Lower lobe of right lung (tissue), 2 donors: ENCODE data around the gene FCER1G. TPM values are rescaled to one million over a fixed set of nuclear protein-coding genes. Genes with fewer than 3 reads are reported as not detected.

ENCODE experiments used
- ATAC-seq, 2 donors: fragments of 200-7000 bp; cut with Tn5 transposase; one replicate each; pipeline ENCODE4 v1.9.1; 2020 to 2022; ENCODE audit warnings: mild to moderate bottlenecking in 2 of 2, moderate library complexity in 2 of 2
- DNase-seq: peaks from one replicate; pipeline ENCODE4 v3.0.0-alpha.2; 2020
- H3K27ac ChIP-seq: fragments of 200-600 bp; one replicate; pipeline ENCODE4 v1.8.0; 2022
- H3K27me3 ChIP-seq: fragments of 200-600 bp; one replicate; pipeline ENCODE4 v1.8.0; 2022; ENCODE audit warnings: low read depth
- H3K36me3 ChIP-seq: fragments of 200-600 bp; one replicate; pipeline ENCODE4 v1.8.0; 2022; ENCODE audit warnings: mild to moderate bottlenecking
- H3K4me1 ChIP-seq: fragments of 200-600 bp; one replicate; pipeline ENCODE4 v1.8.0; 2022
- H3K4me3 ChIP-seq: fragments of 200-600 bp; one replicate; pipeline ENCODE4 v1.8.0; 2022; ENCODE audit warnings: mild to moderate bottlenecking
- H3K9me3 ChIP-seq: fragments of 200-600 bp; one replicate; pipeline ENCODE4 v1.8.0; 2022
- intact Hi-C: fragments of 100-400 bp; cut with DNase I; formaldehyde crosslinking; loops from one replicate; pipeline ENCODE4 v1.11.0; 2022
- total RNA-seq: library from RNA; stranded (reverse); fragmentation: NEBNext Ultra II Directional; extraction: Animal tissue kit (Norgen Biotek cat#: 25700); gene quantifications from one replicate; pipeline ENCODE4 v1.2.1, GENCODE V29; 2021
- TF ChIP-seq, protein P1 (sequence below): fragments of 200-600 bp; IDR thresholded peaks from one replicate; pipeline ENCODE4 v1.8.0; 2022; ENCODE audit warnings: antibody characterized with exemption, mild to moderate bottlenecking
- donor health status: DM: no; HTN: yes; CAD: no; lungs with severe emphysema.

Gene FCER1G
- total RNA-seq, 1 donor from 2014 or later: 283 TPM

DNA sequence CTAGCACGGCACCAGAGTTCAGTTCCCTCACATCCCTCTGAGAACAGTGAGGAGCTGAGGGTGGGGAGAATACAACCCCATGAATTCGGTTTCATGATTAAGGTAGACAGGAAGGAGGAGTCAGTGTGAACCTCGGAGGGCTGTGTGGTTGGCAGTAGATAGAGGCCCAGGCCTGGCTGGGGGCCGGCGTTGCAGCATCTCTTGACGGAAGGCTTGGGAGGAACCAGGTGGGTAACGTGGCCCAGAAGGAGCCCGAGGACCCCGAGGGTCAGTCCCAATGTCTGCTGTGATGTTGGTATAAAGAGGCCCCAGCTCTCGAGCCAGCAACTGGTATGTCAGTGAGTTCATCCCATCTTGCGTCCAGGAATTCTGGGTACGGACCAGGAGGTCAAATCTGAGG, 43.4 kb upstream of the FCER1G start:
- H3K27ac ChIP-seq: no peak overlapping the region
- intact Hi-C loops: no loop called here
- H3K9me3 ChIP-seq: no peaks in the 10 kb centered on the region
- H3K27me3 ChIP-seq: no peaks in the 10 kb centered on the region
- DNase-seq: no peak
- peaks cover 72% of the 10 kb centered on the region for H3K36me3 ChIP-seq
- TF ChIP-seq, protein P1, sequence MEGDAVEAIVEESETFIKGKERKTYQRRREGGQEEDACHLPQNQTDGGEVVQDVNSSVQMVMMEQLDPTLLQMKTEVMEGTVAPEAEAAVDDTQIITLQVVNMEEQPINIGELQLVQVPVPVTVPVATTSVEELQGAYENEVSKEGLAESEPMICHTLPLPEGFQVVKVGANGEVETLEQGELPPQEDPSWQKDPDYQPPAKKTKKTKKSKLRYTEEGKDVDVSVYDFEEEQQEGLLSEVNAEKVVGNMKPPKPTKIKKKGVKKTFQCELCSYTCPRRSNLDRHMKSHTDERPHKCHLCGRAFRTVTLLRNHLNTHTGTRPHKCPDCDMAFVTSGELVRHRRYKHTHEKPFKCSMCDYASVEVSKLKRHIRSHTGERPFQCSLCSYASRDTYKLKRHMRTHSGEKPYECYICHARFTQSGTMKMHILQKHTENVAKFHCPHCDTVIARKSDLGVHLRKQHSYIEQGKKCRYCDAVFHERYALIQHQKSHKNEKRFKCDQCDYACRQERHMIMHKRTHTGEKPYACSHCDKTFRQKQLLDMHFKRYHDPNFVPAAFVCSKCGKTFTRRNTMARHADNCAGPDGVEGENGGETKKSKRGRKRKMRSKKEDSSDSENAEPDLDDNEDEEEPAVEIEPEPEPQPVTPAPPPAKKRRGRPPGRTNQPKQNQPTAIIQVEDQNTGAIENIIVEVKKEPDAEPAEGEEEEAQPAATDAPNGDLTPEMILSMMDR: no peak
- H3K4me3 ChIP-seq: no peak overlapping the region
- ATAC-seq: no peak
- H3K4me1 ChIP-seq: peaks cover 41% of the 10 kb centered on the region

DNA sequence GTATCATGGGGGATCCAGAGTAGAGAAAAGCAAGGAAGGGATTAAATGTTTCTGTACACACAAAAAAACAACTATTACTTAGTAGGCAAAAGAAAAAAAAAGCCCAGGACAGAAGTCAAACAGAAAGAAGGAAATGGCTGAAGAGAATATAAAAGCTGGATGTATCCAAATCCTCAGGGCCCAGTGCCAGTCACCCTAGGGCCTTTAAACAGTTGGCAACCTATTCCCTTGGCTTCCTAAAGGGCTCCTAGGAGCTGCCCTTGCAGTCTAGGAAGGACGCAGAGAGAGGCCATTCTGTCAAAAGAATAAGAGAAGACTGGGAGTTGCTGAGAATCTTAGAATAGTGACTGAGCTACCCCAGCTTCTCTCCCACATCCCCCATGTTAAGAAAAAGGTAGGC, 42.7 kb upstream of the FCER1G start:
- ATAC-seq: no peak
- no peak for DNase-seq
- intact Hi-C loops: no loop called here
- peaks cover 35% of the 10 kb centered on the region for H3K4me1 ChIP-seq
- H3K4me3 ChIP-seq: no peak overlapping the region
- no peak overlapping the region for H3K27ac ChIP-seq
- H3K27me3 ChIP-seq: no peaks in the 10 kb centered on the region
- H3K36me3 ChIP-seq: peaks cover 72% of the 10 kb centered on the region
- H3K9me3 ChIP-seq: no peaks in the 10 kb centered on the region
- TF ChIP-seq, protein P1: no peak

DNA sequence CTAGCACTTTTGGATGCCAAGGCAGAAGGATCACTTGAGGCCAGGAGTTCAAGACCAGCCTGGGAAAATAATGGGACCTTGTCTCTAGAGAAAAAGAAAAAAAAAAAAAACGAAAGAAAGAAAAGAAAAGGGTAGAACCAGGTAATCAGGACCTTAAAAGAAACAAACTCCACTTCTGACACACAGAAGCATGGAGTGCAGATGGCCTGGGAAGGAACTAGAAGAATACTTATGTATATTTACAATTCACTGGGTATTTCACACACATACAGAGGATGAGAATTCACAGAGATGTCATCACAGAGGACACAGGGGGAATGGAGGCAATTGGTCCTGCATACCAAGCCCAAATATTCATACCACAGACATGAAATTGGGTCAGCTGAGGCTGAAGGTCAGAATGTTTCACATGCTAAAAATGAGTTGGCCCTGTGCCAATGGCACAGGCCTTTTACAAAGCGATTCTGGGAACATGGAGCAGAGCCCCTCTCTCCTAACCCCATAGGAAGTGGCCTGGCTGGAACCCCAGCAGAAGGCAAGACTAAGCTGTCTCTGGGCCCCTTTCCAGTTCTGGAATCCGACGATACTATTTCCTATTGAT, 42.2 kb upstream of the FCER1G start:
- Histone ChIP-seq H3K4me3 (no peak overlapping the region), H3K27me3 (no peaks in the 10 kb centered on the region), H3K27ac (peak overlapping the region; percentile 5), H3K9me3 (no peaks in the 10 kb centered on the region), H3K36me3 (peaks cover 72% of the 10 kb centered on the region), H3K4me1 (peaks cover 34% of the 10 kb centered on the region)
- DNase-seq (no peak), ATAC-seq (no peak)
- TF ChIP-seq, protein P1: no peak
- intact Hi-C loops: no loop called here

DNA sequence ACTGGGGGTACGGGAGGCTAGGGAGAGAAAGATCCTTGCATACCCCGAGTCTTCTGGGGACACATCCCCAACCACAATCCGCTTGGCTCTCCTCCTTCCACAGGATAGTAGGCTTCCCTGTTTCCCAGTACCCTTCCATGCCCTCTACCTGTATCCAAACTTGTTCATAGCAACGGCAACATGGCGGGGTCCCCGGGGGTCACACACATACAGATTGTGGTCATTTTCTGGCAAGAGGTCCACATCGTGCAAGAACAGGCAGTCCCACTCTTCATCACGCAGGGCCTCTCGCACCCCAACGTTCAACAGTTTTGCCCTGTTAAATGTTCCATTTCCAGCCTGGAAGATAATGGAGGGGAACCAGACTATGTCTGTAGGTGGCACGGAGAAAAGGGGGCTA, 41.4 kb upstream of the FCER1G start:
- peaks cover 38% of the 10 kb centered on the region for H3K4me1 ChIP-seq
- peaks cover 72% of the 10 kb centered on the region for H3K36me3 ChIP-seq
- ATAC-seq (no peak), DNase-seq (no peak)
- no peaks in the 10 kb centered on the region for H3K27me3 ChIP-seq
- H3K27ac ChIP-seq: peak overlapping the region; percentile 5
- no peak overlapping the region for H3K4me3 ChIP-seq
- intact Hi-C loops: no loop called here
- TF ChIP-seq, protein P1: no peak
- no peaks in the 10 kb centered on the region for H3K9me3 ChIP-seq

DNA sequence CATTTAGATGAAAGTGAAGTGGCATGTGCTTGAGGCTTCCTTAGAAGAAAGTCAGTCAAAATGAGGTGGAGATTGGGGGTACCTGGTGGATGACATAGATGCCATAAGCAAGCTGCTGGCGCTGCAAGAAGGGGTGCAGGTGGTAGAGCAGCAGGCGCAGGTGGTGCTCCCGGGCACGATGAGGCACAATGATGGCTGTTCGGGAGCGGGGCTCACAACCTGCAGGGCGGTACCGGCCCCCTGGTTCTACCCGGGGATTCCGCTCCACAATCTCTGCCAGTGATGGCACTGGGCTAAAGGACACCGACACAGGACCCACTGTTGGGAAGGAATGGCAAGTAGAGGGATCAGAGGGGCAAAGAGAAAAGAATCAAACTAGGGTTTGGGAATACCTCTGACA, 40.2 kb upstream of the FCER1G start:
- peaks cover 61% of the 10 kb centered on the region for H3K36me3 ChIP-seq
- intact Hi-C loops: no loop called here
- H3K4me3 ChIP-seq: no peak overlapping the region
- H3K27ac ChIP-seq: no peak overlapping the region
- ATAC-seq: no peak
- TF ChIP-seq, protein P1: no peak
- peaks cover 38% of the 10 kb centered on the region for H3K4me1 ChIP-seq
- H3K27me3 ChIP-seq: no peaks in the 10 kb centered on the region
- H3K9me3 ChIP-seq: no peaks in the 10 kb centered on the region
- no peak for DNase-seq
